Mesenchymal stem cell (in vitro differentiated cells and primary cell): ENCODE results near the gene UROD.

Experiments
- DNase-seq: peaks from one replicate; pipeline ENCODE4 v3.0.0-alpha.2; 2013
- H2AFZ ChIP-seq: one replicate; pipeline ENCODE4 v1.6.1; 2013; ENCODE audit warnings: low read depth, mild to moderate bottlenecking, control low read depth, inconsistent platforms, low read length, moderate library complexity
- H2AK5ac ChIP-seq: 2 replicates; pipeline ENCODE4 v1.6.1; 2013; ENCODE audit warnings: low read length, moderate library complexity, mild to moderate bottlenecking, inconsistent platforms; ENCODE audit not compliant: severe bottlenecking
- H2BK120ac ChIP-seq: one replicate; pipeline ENCODE4 v1.6.1; 2013; ENCODE audit warnings: low read depth, mild to moderate bottlenecking, inconsistent platforms, low read length, moderate library complexity
- H2BK12ac ChIP-seq, 2 experiments: one replicate each; pipeline ENCODE4 v1.6.1; 2013; ENCODE audit warnings: inconsistent platforms in 2 of 2, low read length in 2 of 2, mild to moderate bottlenecking in 2 of 2, moderate library complexity in 2 of 2, control low read depth in 1 of 2
- H2BK15ac ChIP-seq: one replicate; pipeline ENCODE4 v1.6.1; 2013; ENCODE audit warnings: mild to moderate bottlenecking, low read depth, inconsistent platforms; ENCODE audit not compliant: poor library complexity, severe bottlenecking
- H2BK5ac ChIP-seq: 2 replicates; pipeline ENCODE4 v1.6.1; 2013; ENCODE audit warnings: low read depth, mild to moderate bottlenecking, low read length, control low read depth, inconsistent platforms; ENCODE audit not compliant: poor library complexity, severe bottlenecking
- H3K14ac ChIP-seq, 2 experiments: one replicate each; pipeline ENCODE4 v1.6.1; 2013; ENCODE audit warnings: inconsistent platforms in 2 of 2, low read length in 2 of 2, control low read depth in 1 of 2, mild to moderate bottlenecking in 1 of 2, moderate library complexity in 1 of 2
- H3K18ac ChIP-seq, 2 experiments: one replicate each; pipeline ENCODE4 v1.6.1; 2013; ENCODE audit warnings: inconsistent platforms in 2 of 2, low read length in 2 of 2, control low read depth in 1 of 2, low read depth in 1 of 2, mild to moderate bottlenecking in 1 of 2
- H3K23ac ChIP-seq, 2 experiments: one replicate each; pipeline ENCODE4 v1.6.1; 2013; ENCODE audit warnings: inconsistent platforms in 2 of 2, low read length in 2 of 2, mild to moderate bottlenecking in 2 of 2, moderate library complexity in 2 of 2, control low read depth in 1 of 2
- H3K27ac ChIP-seq: 2 replicates; pipeline ENCODE4 v1.5.1; 2013; ENCODE audit warnings: mild to moderate bottlenecking, moderate library complexity, low read length, control low read depth, inconsistent platforms; ENCODE audit not compliant: poor library complexity, severe bottlenecking
- H3K27me3 ChIP-seq, 2 experiments: 2 replicates each; pipeline versions ENCODE4 v1.6.1 to v1.7.0; 2013; ENCODE audit warnings: low read length in 2 of 2, mild to moderate bottlenecking in 2 of 2, moderate library complexity in 2 of 2, control low read depth in 1 of 2, inconsistent platforms in 1 of 2; ENCODE audit not compliant: control insufficient read depth in 1 of 2, insufficient read depth in 1 of 2
- H3K36me3 ChIP-seq, 2 experiments: 2 replicates each; pipeline versions ENCODE4 v1.6.1 to v1.7.0; 2013; ENCODE audit warnings: low read length in 2 of 2, control low read depth in 1 of 2, inconsistent platforms in 1 of 2, low read depth in 1 of 2, mild to moderate bottlenecking in 1 of 2; ENCODE audit not compliant: insufficient read depth in 2 of 2, control insufficient read depth in 1 of 2
- H3K4ac ChIP-seq, 2 experiments: one replicate each; pipeline ENCODE4 v1.6.1; 2013; ENCODE audit warnings: inconsistent platforms in 2 of 2, low read length in 2 of 2, mild to moderate bottlenecking in 2 of 2, moderate library complexity in 2 of 2, control low read depth in 1 of 2, low read depth in 1 of 2
- H3K4me1 ChIP-seq: 2 replicates; pipeline ENCODE4 v1.6.1; 2013; ENCODE audit warnings: low read depth, low read length, control low read depth; ENCODE audit not compliant: control insufficient read depth, insufficient read depth
- H3K4me2 ChIP-seq: 2 replicates; pipeline ENCODE4 v1.6.1; 2013; ENCODE audit warnings: low read length, mild to moderate bottlenecking, inconsistent platforms; ENCODE audit not compliant: poor library complexity, severe bottlenecking
- H3K4me3 ChIP-seq, 2 experiments: 2 replicates each; pipeline versions ENCODE4 v1.5.1 to v1.7.0; 2013; ENCODE audit warnings: low read length in 2 of 2, mild to moderate bottlenecking in 2 of 2, control low read depth in 1 of 2, low read depth in 1 of 2; ENCODE audit not compliant: insufficient read depth in 1 of 2
- H3K79me1 ChIP-seq: replicated peaks from 2 replicates; pipeline ENCODE4 v1.6.1; 2013; ENCODE audit warnings: mild to moderate bottlenecking, control low read depth, low read length, inconsistent platforms; ENCODE audit not compliant: poor library complexity, severe bottlenecking
- H3K9ac ChIP-seq: 2 replicates; pipeline ENCODE4 v1.7.0; 2013; ENCODE audit warnings: mild to moderate bottlenecking, low read length, moderate library complexity
- H3K9me3 ChIP-seq: 2 replicates; pipeline ENCODE4 v1.7.0; 2013; ENCODE audit warnings: mild to moderate bottlenecking, low read length; ENCODE audit not compliant: control insufficient read depth
- H4K8ac ChIP-seq: one replicate; pipeline ENCODE4 v1.6.1; 2013; ENCODE audit warnings: inconsistent platforms, mild to moderate bottlenecking, low read length, moderate library complexity
- H4K91ac ChIP-seq: one replicate; pipeline ENCODE4 v1.6.1; 2013; ENCODE audit warnings: mild to moderate bottlenecking, low read length, inconsistent platforms
- WGBS: methylation state at CpG from one replicate; pipeline ENCODE4 v1.1.7; 2013; ENCODE audit warnings: mixed read lengths; 5-methylcytosine and 5-hydroxymethylcytosine counted together

Gene UROD

GRCh38 chr1:45008516-45008915, 3.5 kb upstream of the UROD start:
- Histone ChIP-seq H3K27me3 (no peaks in the 10 kb centered on the region), H3K4me1 (peaks cover 20% of the 10 kb centered on the region), H4K91ac (no peak overlapping the region), H3K4me3 (no peak overlapping the region), H3K9ac (no peak overlapping the region), H3K27ac (no peak overlapping the region), H3K23ac (no peak overlapping the region), H3K4ac (no peak overlapping the region), H2BK12ac (no peak overlapping the region), H2BK15ac (no peak overlapping the region), H2BK120ac (no peak overlapping the region), H3K18ac (no peak overlapping the region), H4K8ac (no peak overlapping the region), H2BK5ac (no peak overlapping the region), H2AFZ (no peak overlapping the region), H3K9me3 (no peaks in the 10 kb centered on the region), H2AK5ac (no peak overlapping the region), H3K79me1 (peaks cover 33% of the 10 kb centered on the region), H3K4me2 (no peak overlapping the region), H3K36me3 (peaks cover 65% of the 10 kb centered on the region in 2 experiments), H3K14ac (no peak overlapping the region)
- no peak for DNase-seq
- 97% methylated on average over 12 of the region's 12 CpGs for WGBS

- Histone ChIP-seq H2BK5ac (no peak overlapping the region), H3K23ac (no peak overlapping the region), H3K18ac (no peak overlapping the region), H3K4me1 (peaks cover 25% of the 10 kb centered on the region), H3K9me3 (no peaks in the 10 kb centered on the region), H2AK5ac (no peak overlapping the region), H3K4me3 (peak overlapping the region in 1 of 2 experiments; percentile 90), H4K8ac (no peak overlapping the region), H3K9ac (peak overlapping the region; percentile 98), H3K36me3 (peaks cover 63 to 65% of the 10 kb centered on the region in 2 experiments), H3K14ac (no peak overlapping the region), H2AFZ (no peak overlapping the region), H3K4me2 (peak overlapping the region; percentile 66), H4K91ac (no peak overlapping the region), H2BK120ac (no peak overlapping the region), H2BK12ac (no peak overlapping the region), H3K79me1 (peaks cover 37% of the 10 kb centered on the region), H3K27ac (no peak overlapping the region), H3K27me3 (no peaks in the 10 kb centered on the region), H3K4ac (no peak overlapping the region), H2BK15ac (no peak overlapping the region)
- 92% methylated on average over 10 of the region's 11 CpGs for WGBS
- no peak for DNase-seq
Observed at GRCh38 chr1:45009296-45009865, 2.7 kb upstream of the UROD start.

- no peak for DNase-seq
- no peaks in the 10 kb centered on the region for H3K27me3 ChIP-seq
- peaks cover 28% of the 10 kb centered on the region for H3K4me1 ChIP-seq
- no peak overlapping the region for H3K27ac ChIP-seq
- H2BK120ac ChIP-seq = no peak overlapping the region
- peak overlapping the region; percentile 90 to 93 for H3K4me3 ChIP-seq
- 29% methylated on average over 41 of the region's 41 CpGs for WGBS
- H3K9ac ChIP-seq = peak overlapping the region; percentile 98
- H3K4ac ChIP-seq = peak overlapping the region in 1 of 2 experiments; percentile 84
- peak overlapping the region; percentile 3 for H4K91ac ChIP-seq
- H3K23ac ChIP-seq = peak overlapping the region in 1 of 2 experiments; percentile 46
- no peak overlapping the region for H2BK5ac ChIP-seq
- H3K18ac ChIP-seq = peak overlapping the region in 1 of 2 experiments; percentile 77
- H3K36me3 ChIP-seq = peaks cover 61 to 62% of the 10 kb centered on the region in 2 experiments
- no peak overlapping the region for H4K8ac ChIP-seq
- H3K14ac ChIP-seq = peak overlapping the region in 1 of 2 experiments; percentile 9
- H2BK12ac ChIP-seq = no peak overlapping the region
- H2AK5ac ChIP-seq = no peak overlapping the region
- peak overlapping the region; percentile 58 for H2AFZ ChIP-seq
- H3K79me1 ChIP-seq = peaks cover 41% of the 10 kb centered on the region
- peak overlapping the region; percentile 66 for H3K4me2 ChIP-seq
- H3K9me3 ChIP-seq = no peaks in the 10 kb centered on the region
- H2BK15ac ChIP-seq = no peak overlapping the region
Observed at GRCh38 chr1:45009956-45010854, 1.8 kb upstream of the UROD start.
